SU-DHL-6 (cell line): ENCODE measurements around the gene C15orf61.
A peak's percentile ranks its signal among the peaks of the same experiment; 100 is the strongest.

Source experiments
- H2AFZ ChIP-seq: fragments of 200-600 bp; sonication (generic); 2 replicates; pipeline ENCODE4 v1.6.1; 2014; ENCODE audit warnings: low read depth, mild to moderate bottlenecking, moderate library complexity, mixed read lengths, antibody characterized with exemption, low read length; ENCODE audit not compliant: severe bottlenecking
- H3F3A ChIP-seq: fragments of 200-600 bp; shearing (Covaris generic); 2 replicates; pipeline ENCODE4 v1.6.0; 2016; ENCODE audit warnings: antibody characterized with exemption, mild to moderate bottlenecking; ENCODE audit not compliant: insufficient read depth
- H3K27ac ChIP-seq: fragments of 200-600 bp; sonication (generic); 2 replicates; pipeline ENCODE4 v1.5.1; 2016; ENCODE audit warnings: low read depth, mild to moderate bottlenecking, low read length, moderate library complexity, mixed read lengths
- H3K27me3 ChIP-seq: fragments of 200-600 bp; sonication (generic), shearing (Covaris generic); 2 replicates; pipeline ENCODE4 v1.6.0; 2014; ENCODE audit warnings: mild to moderate bottlenecking, low read length
- H3K36me3 ChIP-seq: fragments of 200-600 bp; sonication (generic); 2 replicates; pipeline ENCODE4 v1.6.1; 2014; ENCODE audit warnings: mild to moderate bottlenecking, low read length, mixed read lengths
- H3K4me2 ChIP-seq: fragments of 300-600, 200-600 bp; shearing (Covaris generic), sonication (generic); 2 replicates; pipeline ENCODE4 v1.6.0; 2014; ENCODE audit warnings: low read length, low read depth, mild to moderate bottlenecking; ENCODE audit not compliant: poor library complexity, severe bottlenecking
- H3K4me3 ChIP-seq: fragments of 200-600 bp; sonication (generic); 2 replicates; pipeline ENCODE4 v1.5.1; 2014; ENCODE audit warnings: antibody characterized with exemption, low read length, mild to moderate bottlenecking, mixed read lengths; ENCODE audit not compliant: insufficient read depth, poor library complexity, severe bottlenecking
- H3K79me2 ChIP-seq: fragments of 200-600 bp; sonication (generic); 2 replicates; pipeline ENCODE4 v1.6.1; 2014; ENCODE audit warnings: mild to moderate bottlenecking, low read length, moderate library complexity; ENCODE audit not compliant: insufficient read depth
- H3K9ac ChIP-seq: fragments of 200-600 bp; sonication (generic); 2 replicates; pipeline ENCODE4 v1.7.0; 2014; ENCODE audit warnings: mild to moderate bottlenecking, low read length
- H3K9me2 ChIP-seq: fragments of 200-600 bp; sonication (generic); replicated peaks from 2 replicates; pipeline ENCODE4 v1.6.1; 2014; ENCODE audit warnings: low read length; ENCODE audit not compliant: insufficient read depth
- H3K9me3 ChIP-seq: fragments of 200-600 bp; sonication (generic); 2 replicates; pipeline ENCODE4 v1.6.1; 2014; ENCODE audit warnings: low read length, mixed read lengths; ENCODE audit not compliant: insufficient read depth
- H4K20me1 ChIP-seq: fragments of 200-600 bp; sonication (generic); 2 replicates; pipeline ENCODE4 v1.6.1; 2014; ENCODE audit warnings: low read depth, mild to moderate bottlenecking, antibody characterized with exemption, low read length, moderate library complexity, mixed read lengths
- EZH2phosphoT487 ChIP-seq: fragments of 200-600 bp; sonication (generic), shearing (Covaris generic); conservative IDR thresholded peaks from 2 replicates; pipeline ENCODE4 v1.6.1; 2018; ENCODE audit warnings: mild to moderate bottlenecking, antibody characterized with exemption, low read length, moderate library complexity, mixed read lengths
- TF ChIP-seq, protein P1 (sequence below): fragments of 200-600 bp; sonication (generic); IDR thresholded peaks from one replicate; pipeline ENCODE4 v1.5.1; 2017; ENCODE audit warnings: antibody characterized with exemption, mild to moderate bottlenecking, low read length, moderate library complexity; ENCODE audit not compliant: insufficient read depth, poor library complexity, severe bottlenecking

The C15orf61 gene

DNA sequence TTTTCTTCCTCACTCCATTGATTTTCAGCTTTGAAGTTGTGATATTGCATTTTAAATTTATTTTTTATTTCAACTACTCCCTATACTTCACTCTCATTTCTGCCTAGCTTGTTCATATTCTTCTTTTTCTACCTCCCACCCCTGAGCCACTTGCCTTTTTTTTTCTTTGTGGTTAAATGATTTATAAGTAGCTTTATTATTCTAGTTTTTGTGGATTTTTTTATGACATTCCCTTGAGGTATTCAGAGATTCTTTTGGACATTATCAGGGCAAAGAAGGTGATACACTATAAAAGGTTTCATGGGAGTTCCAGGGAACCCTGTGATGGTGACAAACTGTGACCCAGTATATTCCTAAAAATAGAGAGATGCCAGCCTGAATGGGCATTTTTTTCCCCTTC, 3.3 kb downstream of the C15orf61 start:
- peaks cover 5% of the 10 kb centered on the region; the same call in 1 of the 2 replicates for H3F3A ChIP-seq
- no peak overlapping the region for H2AFZ ChIP-seq
- no peaks in the 10 kb centered on the region for H4K20me1 ChIP-seq
- H3K4me2 ChIP-seq = peak overlapping the region; percentile 98
- no peak overlapping the region for H3K4me3 ChIP-seq
- peaks cover 16% of the 10 kb centered on the region; the same call in 1 of the 2 replicates for H3K36me3 ChIP-seq
- no peak overlapping the region for H3K9ac ChIP-seq
- H3K27me3 ChIP-seq = no peaks in the 10 kb centered on the region
- H3K79me2 ChIP-seq = peaks cover 52% of the 10 kb centered on the region
- TF ChIP-seq, protein P1, sequence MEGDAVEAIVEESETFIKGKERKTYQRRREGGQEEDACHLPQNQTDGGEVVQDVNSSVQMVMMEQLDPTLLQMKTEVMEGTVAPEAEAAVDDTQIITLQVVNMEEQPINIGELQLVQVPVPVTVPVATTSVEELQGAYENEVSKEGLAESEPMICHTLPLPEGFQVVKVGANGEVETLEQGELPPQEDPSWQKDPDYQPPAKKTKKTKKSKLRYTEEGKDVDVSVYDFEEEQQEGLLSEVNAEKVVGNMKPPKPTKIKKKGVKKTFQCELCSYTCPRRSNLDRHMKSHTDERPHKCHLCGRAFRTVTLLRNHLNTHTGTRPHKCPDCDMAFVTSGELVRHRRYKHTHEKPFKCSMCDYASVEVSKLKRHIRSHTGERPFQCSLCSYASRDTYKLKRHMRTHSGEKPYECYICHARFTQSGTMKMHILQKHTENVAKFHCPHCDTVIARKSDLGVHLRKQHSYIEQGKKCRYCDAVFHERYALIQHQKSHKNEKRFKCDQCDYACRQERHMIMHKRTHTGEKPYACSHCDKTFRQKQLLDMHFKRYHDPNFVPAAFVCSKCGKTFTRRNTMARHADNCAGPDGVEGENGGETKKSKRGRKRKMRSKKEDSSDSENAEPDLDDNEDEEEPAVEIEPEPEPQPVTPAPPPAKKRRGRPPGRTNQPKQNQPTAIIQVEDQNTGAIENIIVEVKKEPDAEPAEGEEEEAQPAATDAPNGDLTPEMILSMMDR = no peak
- no peak for TF ChIP-seq EZH2phosphoT487
- H3K9me2 ChIP-seq = no peaks in the 10 kb centered on the region
- H3K27ac ChIP-seq = no peak overlapping the region
- no peaks in the 10 kb centered on the region for H3K9me3 ChIP-seq

DNA sequence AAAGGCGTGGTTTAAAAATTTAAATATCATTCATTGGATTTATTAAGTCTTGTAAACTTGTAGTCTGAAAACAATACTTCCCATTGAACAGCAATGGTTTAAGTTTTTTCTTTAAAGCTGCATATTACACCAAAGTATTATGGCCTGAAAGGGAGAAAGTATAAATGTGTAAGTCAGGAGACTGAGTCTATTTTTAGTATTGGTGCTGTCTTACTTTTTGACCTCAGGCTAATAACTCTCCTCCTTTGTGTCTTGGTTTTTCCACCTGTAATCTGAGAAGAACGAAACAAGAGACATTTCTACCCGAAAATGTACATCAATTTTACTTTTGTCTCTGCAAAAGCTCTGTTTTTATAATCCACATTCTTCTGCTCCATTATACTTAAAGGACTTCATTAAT, 7.6 kb downstream of the C15orf61 start:
- peaks cover 5% of the 10 kb centered on the region; the same call in 1 of the 2 replicates for H3F3A ChIP-seq
- H2AFZ ChIP-seq = no peak overlapping the region
- no peak overlapping the region for H3K27ac ChIP-seq
- TF ChIP-seq, protein P1 = no peak
- TF ChIP-seq EZH2phosphoT487 = no peak
- H3K79me2 ChIP-seq = peaks cover 28% of the 10 kb centered on the region
- no peaks in the 10 kb centered on the region for H3K9me2 ChIP-seq
- no peaks in the 10 kb centered on the region for H4K20me1 ChIP-seq
- H3K9me3 ChIP-seq = no peaks in the 10 kb centered on the region
- peaks cover 16% of the 10 kb centered on the region; the same call in 1 of the 2 replicates for H3K36me3 ChIP-seq
- no peak overlapping the region for H3K4me3 ChIP-seq
- H3K27me3 ChIP-seq = no peaks in the 10 kb centered on the region
- H3K9ac ChIP-seq = no peak overlapping the region
- H3K4me2 ChIP-seq = no peak overlapping the region

DNA sequence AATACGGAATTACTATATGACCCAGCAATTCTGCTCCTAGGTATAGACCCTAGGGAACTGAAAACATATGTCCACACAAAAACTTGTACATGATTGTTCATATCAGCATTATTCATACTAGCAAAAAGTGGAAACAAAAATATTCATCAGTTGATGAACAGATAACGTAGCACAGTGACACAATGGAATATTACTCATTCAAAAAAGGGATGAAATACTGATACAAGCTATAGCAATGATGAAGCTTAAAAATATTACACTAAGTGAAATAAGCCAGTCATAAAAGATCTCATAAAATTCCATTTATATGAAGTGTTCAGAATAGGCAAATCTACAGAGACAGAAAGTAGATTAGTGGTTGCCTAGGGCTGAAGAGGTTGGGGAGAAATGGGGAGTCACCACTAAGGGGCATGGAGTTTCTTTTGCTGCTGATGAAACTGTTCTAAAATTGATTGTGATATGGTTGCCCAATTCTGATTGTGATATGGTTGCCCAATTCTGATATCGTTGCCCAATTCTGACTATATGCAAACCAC, 10.5 kb downstream of the C15orf61 start:
- Histone ChIP-seq H3K9me3 (no peaks in the 10 kb centered on the region), H3K36me3 (peaks cover 13% of the 10 kb centered on the region; the same call in 1 of the 2 replicates), H3K27ac (no peak overlapping the region), H3K4me2 (no peak overlapping the region), H3K4me3 (no peak overlapping the region), H3K9ac (no peak overlapping the region), H4K20me1 (no peaks in the 10 kb centered on the region), H3F3A (no peaks in the 10 kb centered on the region), H3K79me2 (0 out of 2 replicates have a peak, but pooled peaks cover under 1% of the 10 kb centered on the region), H2AFZ (no peak overlapping the region), H3K27me3 (no peaks in the 10 kb centered on the region), H3K9me2 (no peaks in the 10 kb centered on the region)
- no peak for TF ChIP-seq EZH2phosphoT487
- TF ChIP-seq, protein P1 = no peak
